ENCODE measurements around the gene MAT2B. TPM values are rescaled to one million over a fixed set of nuclear protein-coding genes. Genes with fewer than 3 reads are reported as not detected.

Gene MAT2B
- total RNA-seq, 3 donors from 2014 or later = 69.4 to 72.5 (median 70.5) TPM

DNA sequence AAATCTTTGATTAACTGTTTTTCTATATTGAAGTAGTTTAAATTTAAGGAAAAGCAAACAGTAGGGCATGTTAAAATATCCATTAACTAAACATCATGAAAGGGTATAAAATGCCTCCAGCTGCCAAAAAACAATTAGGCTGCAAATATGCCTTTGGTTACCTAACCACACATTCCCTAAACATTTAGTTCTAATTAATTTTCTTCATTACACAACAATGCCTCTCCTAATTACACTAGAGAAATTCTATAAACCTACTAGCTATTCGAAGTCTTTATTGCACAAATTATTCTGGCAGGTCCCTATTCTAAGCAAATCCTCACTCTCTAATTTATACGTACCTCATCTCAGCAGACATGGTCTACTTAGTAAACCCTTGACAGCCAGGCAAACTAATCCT is 37.4 kb downstream of the MAT2B start:
- no peak overlapping the region for H3K4me3 ChIP-seq
- no peaks in the 10 kb centered on the region for H3K9me3 ChIP-seq
- ATAC-seq = no peak
- H3K36me3 ChIP-seq (ENCODE audit: low read depth) = no peaks in the 10 kb centered on the region
- no peak for DNase-seq
- TF ChIP-seq, protein P1, sequence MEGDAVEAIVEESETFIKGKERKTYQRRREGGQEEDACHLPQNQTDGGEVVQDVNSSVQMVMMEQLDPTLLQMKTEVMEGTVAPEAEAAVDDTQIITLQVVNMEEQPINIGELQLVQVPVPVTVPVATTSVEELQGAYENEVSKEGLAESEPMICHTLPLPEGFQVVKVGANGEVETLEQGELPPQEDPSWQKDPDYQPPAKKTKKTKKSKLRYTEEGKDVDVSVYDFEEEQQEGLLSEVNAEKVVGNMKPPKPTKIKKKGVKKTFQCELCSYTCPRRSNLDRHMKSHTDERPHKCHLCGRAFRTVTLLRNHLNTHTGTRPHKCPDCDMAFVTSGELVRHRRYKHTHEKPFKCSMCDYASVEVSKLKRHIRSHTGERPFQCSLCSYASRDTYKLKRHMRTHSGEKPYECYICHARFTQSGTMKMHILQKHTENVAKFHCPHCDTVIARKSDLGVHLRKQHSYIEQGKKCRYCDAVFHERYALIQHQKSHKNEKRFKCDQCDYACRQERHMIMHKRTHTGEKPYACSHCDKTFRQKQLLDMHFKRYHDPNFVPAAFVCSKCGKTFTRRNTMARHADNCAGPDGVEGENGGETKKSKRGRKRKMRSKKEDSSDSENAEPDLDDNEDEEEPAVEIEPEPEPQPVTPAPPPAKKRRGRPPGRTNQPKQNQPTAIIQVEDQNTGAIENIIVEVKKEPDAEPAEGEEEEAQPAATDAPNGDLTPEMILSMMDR (IDR thresholded peaks at IDR 0.05) = no peak
- intact Hi-C loops (cut with DNase I, micrococcal nuclease) = no loop called here
- H3K4me1 ChIP-seq (ENCODE audit: low read depth) = no peaks in the 10 kb centered on the region

DNA sequence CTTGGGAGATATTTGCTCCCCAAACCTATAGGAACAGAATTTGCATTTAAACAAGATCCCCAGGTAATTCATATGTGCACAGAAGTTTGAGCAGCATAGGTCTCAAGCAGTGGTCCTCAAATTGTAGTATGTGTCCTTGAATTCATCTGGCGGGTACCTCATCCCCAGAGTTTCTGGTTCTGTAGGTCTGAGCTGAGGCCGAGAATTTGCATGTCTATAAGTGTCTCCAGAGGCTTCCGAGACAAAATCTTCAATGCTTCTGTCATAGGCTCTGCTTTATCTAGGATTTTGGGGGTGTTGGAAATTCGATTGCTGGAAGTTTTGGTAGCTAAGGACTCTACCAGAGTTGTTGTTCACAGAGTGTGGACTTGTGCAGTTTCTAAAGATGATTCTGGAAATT is 38.6 kb downstream of the MAT2B start:
- TF ChIP-seq, protein P1 (IDR thresholded peaks at IDR 0.05) = no peak
- H3K36me3 ChIP-seq (ENCODE audit: low read depth) = no peaks in the 10 kb centered on the region
- no peaks in the 10 kb centered on the region for H3K9me3 ChIP-seq
- ATAC-seq (no peak), DNase-seq (no peak)
- no peak overlapping the region for H3K4me3 ChIP-seq
- intact Hi-C loops (cut with DNase I, micrococcal nuclease) = no loop called here
- H3K4me1 ChIP-seq (ENCODE audit: low read depth) = no peaks in the 10 kb centered on the region

DNA sequence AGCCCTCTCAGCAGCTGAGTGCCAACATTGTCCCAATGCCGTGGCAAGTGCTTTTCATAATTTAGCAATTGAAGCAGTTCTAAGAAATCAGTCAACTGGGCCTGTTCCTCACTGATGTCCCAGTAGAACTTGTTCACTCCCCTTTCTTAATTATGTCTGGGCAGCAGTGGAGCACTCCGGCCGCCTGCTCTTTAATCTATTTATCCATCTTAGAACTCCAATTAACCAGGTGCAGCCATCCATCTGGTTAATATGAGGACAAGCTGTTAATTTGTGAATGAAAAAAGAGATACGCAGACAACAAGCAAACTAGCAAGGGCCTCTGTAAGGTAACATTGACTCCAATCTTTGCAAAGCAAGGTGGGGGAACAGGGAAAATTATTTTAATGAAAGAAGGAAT is 39.4 kb downstream of the MAT2B start:
- Histone ChIP-seq H3K9me3 (no peaks in the 10 kb centered on the region), H3K4me1 (ENCODE audit: low read depth) (no peaks in the 10 kb centered on the region), H3K4me3 (no peak overlapping the region), H3K36me3 (ENCODE audit: low read depth) (no peaks in the 10 kb centered on the region)
- TF ChIP-seq, protein P1 (IDR thresholded peaks at IDR 0.05) = no peak
- DNase-seq (no peak), ATAC-seq (no peak)
- intact Hi-C loops (cut with DNase I, micrococcal nuclease) = no loop called here

DNA sequence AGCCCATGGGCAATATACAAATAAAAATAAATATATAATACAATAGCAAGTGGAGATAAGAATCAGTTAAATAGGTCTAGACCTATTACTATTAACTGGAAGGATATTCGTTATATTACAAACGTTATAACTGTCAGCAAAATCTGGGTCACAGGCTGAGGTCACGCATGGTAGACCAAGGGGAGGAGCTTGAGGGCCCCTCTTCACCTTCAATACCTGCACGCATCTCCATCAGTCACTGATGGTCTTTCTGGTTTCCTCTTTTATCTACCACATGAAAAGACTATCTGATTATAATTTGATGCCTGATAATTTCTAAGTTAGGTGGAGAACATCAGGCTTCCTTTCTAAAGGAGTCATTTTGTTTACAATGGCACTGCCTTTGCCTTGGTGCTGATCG is 43.2 kb downstream of the MAT2B start:
- DNase-seq (no peak), ATAC-seq (no peak)
- Histone ChIP-seq H3K4me1 (ENCODE audit: low read depth) (no peaks in the 10 kb centered on the region), H3K36me3 (ENCODE audit: low read depth) (no peaks in the 10 kb centered on the region), H3K9me3 (no peaks in the 10 kb centered on the region), H3K4me3 (no peak overlapping the region)
- intact Hi-C loops (cut with DNase I, micrococcal nuclease) = no loop called here
- TF ChIP-seq, protein P1 (IDR thresholded peaks at IDR 0.05) = no peak

DNA sequence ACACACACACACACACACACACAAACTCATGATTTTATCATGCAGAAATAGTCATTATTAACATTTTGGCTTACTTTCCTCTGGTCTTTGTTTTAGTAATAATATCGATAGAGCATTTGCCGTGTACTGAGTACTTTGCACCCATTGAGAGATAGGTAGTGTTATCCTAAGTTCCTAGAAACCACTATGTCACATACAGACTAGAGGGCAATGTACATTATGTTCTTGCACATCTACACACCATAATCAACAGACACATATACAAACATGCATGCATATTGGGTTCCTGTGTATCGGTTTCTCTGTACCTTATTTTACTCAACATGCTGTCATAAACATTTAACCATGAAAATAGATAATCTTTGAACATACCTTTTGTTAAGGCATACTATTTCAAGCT is 45.7 kb downstream of the MAT2B start:
- TF ChIP-seq, protein P1 (IDR thresholded peaks at IDR 0.05) = no peak
- H3K9me3 ChIP-seq = no peaks in the 10 kb centered on the region
- intact Hi-C loops (cut with DNase I, micrococcal nuclease) = no loop called here
- no peak overlapping the region for H3K4me3 ChIP-seq
- no peaks in the 10 kb centered on the region for H3K4me1 ChIP-seq (ENCODE audit: low read depth)
- H3K36me3 ChIP-seq (ENCODE audit: low read depth) = no peaks in the 10 kb centered on the region
- no peak for DNase-seq
- ATAC-seq = no peak

DNA sequence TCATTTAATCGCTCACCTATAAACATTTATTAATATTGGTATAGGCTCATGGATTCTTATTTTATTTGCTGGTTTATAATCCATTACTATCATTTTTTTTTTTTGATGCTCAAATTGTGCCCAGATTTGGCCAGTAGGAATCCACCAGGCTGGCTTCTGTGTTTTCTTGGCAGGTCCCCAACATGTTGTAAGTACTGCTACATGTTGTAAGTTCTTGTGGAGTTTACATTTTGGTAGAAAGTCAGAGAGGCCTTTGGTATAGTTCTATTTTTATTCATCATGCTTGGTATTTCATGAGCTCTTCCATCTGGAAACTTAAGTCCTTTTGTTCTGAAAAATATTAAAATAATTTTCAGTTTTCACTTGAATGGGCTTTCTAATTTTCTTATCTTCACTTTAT is 47.1 kb downstream of the MAT2B start:
- H3K4me3 ChIP-seq = no peak overlapping the region
- TF ChIP-seq, protein P1 (IDR thresholded peaks at IDR 0.05) = no peak
- no peaks in the 10 kb centered on the region for H3K9me3 ChIP-seq
- DNase-seq = no peak
- no peak for ATAC-seq
- no peaks in the 10 kb centered on the region for H3K4me1 ChIP-seq (ENCODE audit: low read depth)
- intact Hi-C loops (cut with DNase I, micrococcal nuclease) = no loop called here
- H3K36me3 ChIP-seq (ENCODE audit: low read depth) = no peaks in the 10 kb centered on the region

Data from mucosa of descending colon (tissue), 3 donors.